Astrocyte of the spinal cord (primary cell): ENCODE measurements around the gene BLID.

Experiments
- DNase-seq: peaks from one replicate; pipeline ENCODE4 v3.0.0; 2011; ENCODE audit warnings: low read depth, low spot score
- H3K4me3 ChIP-seq: 2 replicates; pipeline ENCODE4 v1.5.1; 2011; ENCODE audit warnings: low read depth, mild to moderate bottlenecking, low read length, moderate library complexity
- CTCF ChIP-seq: IDR thresholded peaks from 2 replicates; pipeline ENCODE4 v1.5.1; 2012; ENCODE audit warnings: low read depth, mild to moderate bottlenecking, low read length, inconsistent platforms
- in situ Hi-C: cut with HindIII; loops from 2 replicates; pipeline ENCODE4 v1.10.0; 2017; ENCODE audit warnings: low sequenced_read_pairs

The BLID gene

GRCh38 chr11:122076512-122077120 is 39.4 kb downstream of the BLID start:
- in situ Hi-C loops = no loop called here
- H3K4me3 ChIP-seq = no peak overlapping the region
- no peak for TF ChIP-seq CTCF
- no peak for DNase-seq

GRCh38 chr11:122075016-122075415 is 41.0 kb downstream of the BLID start:
- in situ Hi-C loops = no loop called here
- DNase-seq = no peak
- no peak for TF ChIP-seq CTCF
- no peak overlapping the region for H3K4me3 ChIP-seq

- TF ChIP-seq CTCF = no peak
- in situ Hi-C loops = no loop called here
- no peak overlapping the region for H3K4me3 ChIP-seq
- DNase-seq = no peak
Measured at GRCh38 chr11:122074022-122074421, 42.0 kb downstream of the BLID start.

GRCh38 chr11:122071709-122072202 is 44.3 kb downstream of the BLID start:
- no peak for TF ChIP-seq CTCF
- DNase-seq = no peak
- in situ Hi-C loops = no loop called here
- H3K4me3 ChIP-seq = no peak overlapping the region

GRCh38 chr11:122069707-122070360 is 46.2 kb downstream of the BLID start:
- peak; percentile 91 for DNase-seq
- H3K4me3 ChIP-seq = no peak overlapping the region
- no peak for TF ChIP-seq CTCF
- in situ Hi-C loops = no loop called here

- in situ Hi-C loops = no loop called here
- no peak overlapping the region for H3K4me3 ChIP-seq
- TF ChIP-seq CTCF = no peak
- DNase-seq = no peak
Measured at GRCh38 chr11:122068837-122069236, 47.2 kb downstream of the BLID start.
